ENCODE data around the gene CAMSAP2.
A peak's percentile ranks its signal among the peaks of the same experiment; 100 is the strongest.

DNA sequence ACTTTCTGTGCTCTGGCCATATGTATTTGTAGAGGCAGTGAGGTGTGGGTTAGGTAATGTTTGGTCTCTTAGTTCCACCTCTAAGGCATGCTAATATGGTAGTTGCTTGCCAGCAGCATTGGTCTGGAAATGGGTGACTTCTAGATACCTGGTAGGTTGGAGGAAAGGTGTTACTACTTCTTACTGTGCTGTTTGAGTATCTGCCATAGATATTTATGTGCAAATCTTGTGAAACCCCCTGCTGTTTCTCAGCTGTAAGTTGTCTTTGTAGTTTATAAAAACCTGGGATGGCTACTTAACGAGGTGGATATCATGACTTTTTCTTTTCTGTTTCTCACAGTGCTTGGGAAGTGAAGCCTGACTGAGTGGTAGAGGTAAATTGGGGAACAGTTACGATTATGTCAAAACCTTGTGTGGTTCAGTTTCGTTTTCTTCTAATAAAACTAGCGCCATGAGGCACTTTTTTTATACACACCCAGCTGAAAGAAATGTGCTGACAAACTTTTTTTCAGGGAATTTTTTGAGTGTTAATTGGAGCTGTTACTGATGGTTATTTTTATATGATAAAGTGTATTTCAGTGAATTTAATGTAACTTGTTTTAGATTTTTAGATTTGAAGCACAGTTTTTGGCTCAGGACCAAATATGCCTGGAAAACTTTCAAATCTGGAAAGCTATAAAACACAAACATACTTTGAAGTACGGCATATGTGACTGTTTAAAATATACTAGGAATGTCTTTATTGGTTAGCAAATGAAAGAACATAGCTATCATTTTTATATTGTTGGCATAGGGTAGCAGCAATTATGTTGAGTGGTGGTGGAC is 42.1 kb downstream of the CAMSAP2 start:
- TF ChIP-seq, protein P1, sequence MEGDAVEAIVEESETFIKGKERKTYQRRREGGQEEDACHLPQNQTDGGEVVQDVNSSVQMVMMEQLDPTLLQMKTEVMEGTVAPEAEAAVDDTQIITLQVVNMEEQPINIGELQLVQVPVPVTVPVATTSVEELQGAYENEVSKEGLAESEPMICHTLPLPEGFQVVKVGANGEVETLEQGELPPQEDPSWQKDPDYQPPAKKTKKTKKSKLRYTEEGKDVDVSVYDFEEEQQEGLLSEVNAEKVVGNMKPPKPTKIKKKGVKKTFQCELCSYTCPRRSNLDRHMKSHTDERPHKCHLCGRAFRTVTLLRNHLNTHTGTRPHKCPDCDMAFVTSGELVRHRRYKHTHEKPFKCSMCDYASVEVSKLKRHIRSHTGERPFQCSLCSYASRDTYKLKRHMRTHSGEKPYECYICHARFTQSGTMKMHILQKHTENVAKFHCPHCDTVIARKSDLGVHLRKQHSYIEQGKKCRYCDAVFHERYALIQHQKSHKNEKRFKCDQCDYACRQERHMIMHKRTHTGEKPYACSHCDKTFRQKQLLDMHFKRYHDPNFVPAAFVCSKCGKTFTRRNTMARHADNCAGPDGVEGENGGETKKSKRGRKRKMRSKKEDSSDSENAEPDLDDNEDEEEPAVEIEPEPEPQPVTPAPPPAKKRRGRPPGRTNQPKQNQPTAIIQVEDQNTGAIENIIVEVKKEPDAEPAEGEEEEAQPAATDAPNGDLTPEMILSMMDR (conservative IDR thresholded peaks at IDR 0.05; ENCODE audit: low read depth, low read length): 0 out of 2 replicates have a peak, but pooled peaks have one; percentile 18
- TF ChIP-seq EZH2 (IDR thresholded peaks at IDR 0.05; ENCODE audit: low read length, unreplicated experiment): no peak
